Neural cell (in vitro differentiated cells): Measurements from ENCODE around the gene FGD3. TPM values are rescaled to one million over a fixed set of nuclear protein-coding genes. Genes with fewer than 3 reads are reported as not detected.

Experiments
- H2AFZ ChIP-seq: fragments of 200-600, 300-800 bp; sonication (generic), shearing (Covaris generic); 2 replicates; pipeline ENCODE4 v1.6.0; 2014; ENCODE audit warnings: low read depth, mild to moderate bottlenecking, antibody characterized with exemption, low read length, moderate library complexity
- H3F3A ChIP-seq: fragments of 200-600 bp; shearing (Covaris generic); 2 replicates; pipeline ENCODE4 v1.6.1; 2016; ENCODE audit warnings: mild to moderate bottlenecking, moderate library complexity, mixed read lengths, antibody characterized with exemption, low read length; ENCODE audit not compliant: insufficient read depth, poor library complexity, severe bottlenecking
- H3K27ac ChIP-seq: fragments of 200-600, 300-800 bp; sonication (generic), shearing (Covaris generic); 2 replicates; pipeline ENCODE4 v1.5.1; 2014; ENCODE audit warnings: mild to moderate bottlenecking, low read length, moderate library complexity
- H3K27me3 ChIP-seq: fragments of 300-800, 200-600 bp; sonication (generic), shearing (Covaris generic); 2 replicates; pipeline ENCODE4 v1.6.0; 2014; ENCODE audit warnings: mild to moderate bottlenecking, low read depth, low read length, moderate library complexity; ENCODE audit not compliant: insufficient read depth
- H3K36me3 ChIP-seq: fragments of 300-800, 200-600 bp; sonication (generic), shearing (Covaris generic); 2 replicates; pipeline ENCODE4 v1.5.1; 2014; ENCODE audit warnings: mild to moderate bottlenecking, antibody characterized with exemption, low read length, moderate library complexity; ENCODE audit not compliant: insufficient read depth
- H3K4me2 ChIP-seq: fragments of 300-800, 200-600 bp; sonication (generic), shearing (Covaris generic); 2 replicates; pipeline ENCODE4 v1.6.0; 2014; ENCODE audit warnings: mild to moderate bottlenecking, low read length
- H3K4me3 ChIP-seq: fragments of 300-800, 200-600 bp; sonication (generic), shearing (Covaris generic); 2 replicates; pipeline ENCODE4 v1.5.1; 2014; ENCODE audit warnings: mild to moderate bottlenecking, low read length, moderate library complexity
- H3K79me2 ChIP-seq: fragments of 200-600 bp; shearing (Covaris generic); replicated peaks from 2 replicates; pipeline ENCODE4 v1.6.0; 2014; ENCODE audit warnings: mild to moderate bottlenecking, low read length, moderate library complexity; ENCODE audit not compliant: insufficient read depth
- H3K9ac ChIP-seq: fragments of 300-800, 200-600 bp; sonication (generic), shearing (Covaris generic); 2 replicates; pipeline ENCODE4 v1.6.1; 2016; ENCODE audit warnings: mild to moderate bottlenecking, low read length, mixed read lengths
- H3K9me2 ChIP-seq: fragments of 200-600 bp; shearing (Covaris generic); 2 replicates; pipeline ENCODE4 v1.6.1; 2016; ENCODE audit warnings: mild to moderate bottlenecking, low read length, mixed read lengths; ENCODE audit not compliant: insufficient read depth
- H3K9me3 ChIP-seq: fragments of 200-600, 300-800 bp; sonication (generic), shearing (Covaris generic); 2 replicates; pipeline ENCODE4 v1.6.1; 2016; ENCODE audit warnings: mild to moderate bottlenecking, mixed run types, low read length, moderate library complexity, mixed read lengths
- H4K20me1 ChIP-seq: fragments of 200-600 bp; shearing (Covaris generic); 2 replicates; pipeline ENCODE4 v1.6.1; 2016; ENCODE audit warnings: mild to moderate bottlenecking, mixed run types; ENCODE audit not compliant: insufficient read depth
- EP300 ChIP-seq: fragments of 450-650 bp; conservative IDR thresholded peaks from 2 replicates; pipeline ENCODE4 v1.6.1; 2014; ENCODE audit warnings: antibody characterized with exemption, mild to moderate bottlenecking, moderate library complexity; ENCODE audit not compliant: poor library complexity, severe bottlenecking
- EZH2 ChIP-seq: fragments of 200-600, 300-800 bp; shearing (Covaris generic), sonication (generic); IDR thresholded peaks from 2 replicates; pipeline ENCODE4 v1.6.1; 2014; ENCODE audit warnings: antibody characterized with exemption, low read length, borderline replicate concordance, mild to moderate bottlenecking; ENCODE audit not compliant: insufficient read depth, poor library complexity, severe bottlenecking
- MXI1 ChIP-seq: fragments of 450-650 bp; conservative IDR thresholded peaks from 2 replicates; pipeline ENCODE4 v1.6.1; 2014; ENCODE audit warnings: antibody characterized with exemption, mild to moderate bottlenecking; ENCODE audit not compliant: poor library complexity, severe bottlenecking
- POLR2AphosphoS5 ChIP-seq: IDR thresholded peaks from 2 replicates; pipeline ENCODE4 v1.6.1; 2012
- RAD21 ChIP-seq: fragments of 450-650 bp; conservative IDR thresholded peaks from 2 replicates; pipeline ENCODE4 v1.6.1; 2014; ENCODE audit warnings: antibody characterized with exemption, mild to moderate bottlenecking, moderate library complexity
- SMC3 ChIP-seq: fragments of 450-650 bp; conservative IDR thresholded peaks from 2 replicates; pipeline ENCODE4 v1.6.1; 2014; ENCODE audit warnings: antibody characterized with exemption, mild to moderate bottlenecking, moderate library complexity; ENCODE audit not compliant: poor library complexity
- TAF1 ChIP-seq: IDR thresholded peaks from 2 replicates; pipeline ENCODE4 v1.6.1; 2012; ENCODE audit warnings: low read depth
- polyA plus RNA-seq: library from polyadenylated mRNA; depleted of rRNA; stranded (reverse); fragments of >200 nt; gene quantifications from 2 replicates; pipeline ENCODE4 v1.2.3, GENCODE V29; 2014
- TF ChIP-seq, protein P1 (sequence below): IDR thresholded peaks from 2 replicates; pipeline ENCODE4 v1.6.1; 2012; ENCODE audit warnings: borderline replicate concordance
- TF ChIP-seq, protein P2 (sequence below): fragments of 450-650 bp; IDR thresholded peaks from 2 replicates; pipeline ENCODE4 v1.5.1; 2014; ENCODE audit warnings: antibody characterized with exemption, mild to moderate bottlenecking, moderate library complexity; ENCODE audit not compliant: poor library complexity, severe bottlenecking

The FGD3 gene
- polyA plus RNA-seq, 1 donor from 2014 or later: 8.3 TPM

DNA sequence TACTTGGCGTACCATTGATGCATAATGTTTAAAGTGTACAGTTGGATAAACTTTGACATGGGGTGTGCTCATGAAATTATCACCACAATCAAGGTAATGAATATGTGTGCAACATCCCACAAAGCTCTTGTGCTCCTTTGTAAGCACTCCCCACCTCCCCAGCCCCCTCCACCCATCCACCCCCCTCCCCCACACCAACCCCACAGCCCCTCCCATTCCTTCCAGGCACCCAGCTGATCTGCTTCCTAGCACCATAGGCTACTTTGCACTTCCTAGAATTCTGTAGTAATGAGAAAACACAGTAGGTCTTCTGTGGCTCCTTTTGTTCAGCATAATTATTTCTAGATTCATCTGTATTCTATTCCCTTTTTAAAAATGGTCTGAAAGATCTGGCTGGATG is 24.5 kb downstream of the FGD3 start:
- TF ChIP-seq POLR2AphosphoS5 (no peak), EP300 (no peak), SMC3 (no peak), MXI1 (no peak), EZH2 (no peak), RAD21 (no peak), TAF1 (no peak)
- TF ChIP-seq, protein P1, sequence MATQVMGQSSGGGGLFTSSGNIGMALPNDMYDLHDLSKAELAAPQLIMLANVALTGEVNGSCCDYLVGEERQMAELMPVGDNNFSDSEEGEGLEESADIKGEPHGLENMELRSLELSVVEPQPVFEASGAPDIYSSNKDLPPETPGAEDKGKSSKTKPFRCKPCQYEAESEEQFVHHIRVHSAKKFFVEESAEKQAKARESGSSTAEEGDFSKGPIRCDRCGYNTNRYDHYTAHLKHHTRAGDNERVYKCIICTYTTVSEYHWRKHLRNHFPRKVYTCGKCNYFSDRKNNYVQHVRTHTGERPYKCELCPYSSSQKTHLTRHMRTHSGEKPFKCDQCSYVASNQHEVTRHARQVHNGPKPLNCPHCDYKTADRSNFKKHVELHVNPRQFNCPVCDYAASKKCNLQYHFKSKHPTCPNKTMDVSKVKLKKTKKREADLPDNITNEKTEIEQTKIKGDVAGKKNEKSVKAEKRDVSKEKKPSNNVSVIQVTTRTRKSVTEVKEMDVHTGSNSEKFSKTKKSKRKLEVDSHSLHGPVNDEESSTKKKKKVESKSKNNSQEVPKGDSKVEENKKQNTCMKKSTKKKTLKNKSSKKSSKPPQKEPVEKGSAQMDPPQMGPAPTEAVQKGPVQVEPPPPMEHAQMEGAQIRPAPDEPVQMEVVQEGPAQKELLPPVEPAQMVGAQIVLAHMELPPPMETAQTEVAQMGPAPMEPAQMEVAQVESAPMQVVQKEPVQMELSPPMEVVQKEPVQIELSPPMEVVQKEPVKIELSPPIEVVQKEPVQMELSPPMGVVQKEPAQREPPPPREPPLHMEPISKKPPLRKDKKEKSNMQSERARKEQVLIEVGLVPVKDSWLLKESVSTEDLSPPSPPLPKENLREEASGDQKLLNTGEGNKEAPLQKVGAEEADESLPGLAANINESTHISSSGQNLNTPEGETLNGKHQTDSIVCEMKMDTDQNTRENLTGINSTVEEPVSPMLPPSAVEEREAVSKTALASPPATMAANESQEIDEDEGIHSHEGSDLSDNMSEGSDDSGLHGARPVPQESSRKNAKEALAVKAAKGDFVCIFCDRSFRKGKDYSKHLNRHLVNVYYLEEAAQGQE: no peak
- TF ChIP-seq, protein P2, sequence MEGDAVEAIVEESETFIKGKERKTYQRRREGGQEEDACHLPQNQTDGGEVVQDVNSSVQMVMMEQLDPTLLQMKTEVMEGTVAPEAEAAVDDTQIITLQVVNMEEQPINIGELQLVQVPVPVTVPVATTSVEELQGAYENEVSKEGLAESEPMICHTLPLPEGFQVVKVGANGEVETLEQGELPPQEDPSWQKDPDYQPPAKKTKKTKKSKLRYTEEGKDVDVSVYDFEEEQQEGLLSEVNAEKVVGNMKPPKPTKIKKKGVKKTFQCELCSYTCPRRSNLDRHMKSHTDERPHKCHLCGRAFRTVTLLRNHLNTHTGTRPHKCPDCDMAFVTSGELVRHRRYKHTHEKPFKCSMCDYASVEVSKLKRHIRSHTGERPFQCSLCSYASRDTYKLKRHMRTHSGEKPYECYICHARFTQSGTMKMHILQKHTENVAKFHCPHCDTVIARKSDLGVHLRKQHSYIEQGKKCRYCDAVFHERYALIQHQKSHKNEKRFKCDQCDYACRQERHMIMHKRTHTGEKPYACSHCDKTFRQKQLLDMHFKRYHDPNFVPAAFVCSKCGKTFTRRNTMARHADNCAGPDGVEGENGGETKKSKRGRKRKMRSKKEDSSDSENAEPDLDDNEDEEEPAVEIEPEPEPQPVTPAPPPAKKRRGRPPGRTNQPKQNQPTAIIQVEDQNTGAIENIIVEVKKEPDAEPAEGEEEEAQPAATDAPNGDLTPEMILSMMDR: no peak
- Histone ChIP-seq H3K9me2 (no peaks in the 10 kb centered on the region), H3K36me3 (no peaks in the 10 kb centered on the region), H3F3A (no peaks in the 10 kb centered on the region), H3K27ac (no peak overlapping the region), H3K4me3 (no peak overlapping the region), H3K27me3 (no peaks in the 10 kb centered on the region), H3K9me3 (no peaks in the 10 kb centered on the region), H3K9ac (no peak overlapping the region), H3K79me2 (no peaks in the 10 kb centered on the region), H3K4me2 (no peak overlapping the region), H2AFZ (no peak overlapping the region), H4K20me1 (no peaks in the 10 kb centered on the region)

DNA sequence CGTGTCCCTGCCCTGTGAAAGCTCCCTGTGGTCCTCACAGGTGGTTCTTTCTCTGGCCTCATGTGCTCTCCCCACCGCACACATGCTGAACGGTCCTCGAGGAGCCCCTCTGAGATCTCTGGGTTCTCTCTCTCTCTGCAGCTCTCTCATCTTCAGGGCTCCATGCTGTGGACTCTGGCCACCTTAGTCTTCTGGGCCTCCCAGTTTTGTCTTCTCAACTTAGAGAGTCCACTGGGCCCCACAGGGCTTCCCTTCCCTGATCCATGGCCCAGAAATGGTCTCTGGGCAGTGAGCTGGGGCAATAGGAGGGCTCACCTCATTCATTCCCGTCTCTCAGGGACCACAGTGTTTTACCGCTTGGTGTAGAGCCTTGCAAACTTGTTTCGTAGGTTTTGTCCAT is 26.4 kb downstream of the FGD3 start:
- Histone ChIP-seq H3F3A (no peaks in the 10 kb centered on the region), H3K9me3 (no peaks in the 10 kb centered on the region), H4K20me1 (no peaks in the 10 kb centered on the region), H3K27ac (no peak overlapping the region), H3K27me3 (no peaks in the 10 kb centered on the region), H3K9me2 (no peaks in the 10 kb centered on the region), H3K9ac (no peak overlapping the region), H3K79me2 (no peaks in the 10 kb centered on the region), H2AFZ (no peak overlapping the region), H3K4me3 (no peak overlapping the region), H3K4me2 (no peak overlapping the region), H3K36me3 (no peaks in the 10 kb centered on the region)
- TF ChIP-seq EZH2 (no peak), SMC3 (no peak), RAD21 (no peak), TAF1 (no peak), EP300 (no peak), MXI1 (no peak), POLR2AphosphoS5 (no peak)
- TF ChIP-seq, protein P2: no peak
- TF ChIP-seq, protein P1: no peak
